Measurements from ENCODE around the gene GAS2L3.

DNA sequence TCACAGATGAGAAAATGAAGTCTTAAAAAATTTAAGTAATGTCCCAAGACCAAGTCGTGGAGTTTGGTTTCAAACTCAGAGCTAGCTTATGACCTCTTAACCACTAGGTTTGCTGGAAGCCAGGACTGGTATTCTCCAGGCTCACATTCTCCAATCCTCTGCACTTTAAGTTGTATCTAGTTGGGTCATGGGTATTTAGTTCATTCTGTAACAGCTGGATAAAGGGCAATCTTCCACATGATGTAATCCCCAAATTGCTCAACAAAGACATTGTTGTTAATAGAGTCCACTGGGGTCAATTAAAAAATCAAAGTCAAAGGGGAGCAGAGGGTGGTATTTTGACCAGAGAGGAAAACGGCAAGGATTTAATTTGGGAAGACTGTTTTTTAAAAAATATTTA, 17.8 kb upstream of the GAS2L3 start:
- TF ChIP-seq, protein P1, sequence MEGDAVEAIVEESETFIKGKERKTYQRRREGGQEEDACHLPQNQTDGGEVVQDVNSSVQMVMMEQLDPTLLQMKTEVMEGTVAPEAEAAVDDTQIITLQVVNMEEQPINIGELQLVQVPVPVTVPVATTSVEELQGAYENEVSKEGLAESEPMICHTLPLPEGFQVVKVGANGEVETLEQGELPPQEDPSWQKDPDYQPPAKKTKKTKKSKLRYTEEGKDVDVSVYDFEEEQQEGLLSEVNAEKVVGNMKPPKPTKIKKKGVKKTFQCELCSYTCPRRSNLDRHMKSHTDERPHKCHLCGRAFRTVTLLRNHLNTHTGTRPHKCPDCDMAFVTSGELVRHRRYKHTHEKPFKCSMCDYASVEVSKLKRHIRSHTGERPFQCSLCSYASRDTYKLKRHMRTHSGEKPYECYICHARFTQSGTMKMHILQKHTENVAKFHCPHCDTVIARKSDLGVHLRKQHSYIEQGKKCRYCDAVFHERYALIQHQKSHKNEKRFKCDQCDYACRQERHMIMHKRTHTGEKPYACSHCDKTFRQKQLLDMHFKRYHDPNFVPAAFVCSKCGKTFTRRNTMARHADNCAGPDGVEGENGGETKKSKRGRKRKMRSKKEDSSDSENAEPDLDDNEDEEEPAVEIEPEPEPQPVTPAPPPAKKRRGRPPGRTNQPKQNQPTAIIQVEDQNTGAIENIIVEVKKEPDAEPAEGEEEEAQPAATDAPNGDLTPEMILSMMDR (IDR thresholded peaks at IDR 0.05) = no peak
- TF ChIP-seq EP300 (IDR thresholded peaks at IDR 0.05; ENCODE audit: low read depth) = no peak

All from transverse colon (tissue), 3 donors.